C4-2B (cell line): ENCODE data around the gene DUOX2.
"Not testable (repeated sequence)": the region's sequence is repeated elsewhere in the genome, so short reads cannot be mapped to it uniquely, and the experiment has no call there.

Source experiments
- CTCF ChIP-seq: fragments of 450-650 bp; conservative IDR thresholded peaks from 2 replicates; pipeline ENCODE4 v1.5.1; 2017; ENCODE audit warnings: mild to moderate bottlenecking
- ZFX ChIP-seq: fragments of 450-650 bp; IDR thresholded peaks from 2 replicates; pipeline ENCODE4 v1.6.1; 2017

- not testable (repeated sequence) for TF ChIP-seq CTCF, ZFX
These were observed 44.0 kb downstream of the DUOX2 start for GRCh38 chr15:45069942-45070360.
